Neural cell (in vitro differentiated cells): Measurements from ENCODE around the gene GPC5. TPM values are rescaled to one million over a fixed set of nuclear protein-coding genes. Genes with fewer than 3 reads are reported as not detected.

Source experiments
- H2AFZ ChIP-seq: fragments of 200-600, 300-800 bp; sonication (generic), shearing (Covaris generic); 2 replicates; pipeline ENCODE4 v1.6.0; 2014; ENCODE audit warnings: low read depth, mild to moderate bottlenecking, antibody characterized with exemption, low read length, moderate library complexity
- H3F3A ChIP-seq: fragments of 200-600 bp; shearing (Covaris generic); 2 replicates; pipeline ENCODE4 v1.6.1; 2016; ENCODE audit warnings: mild to moderate bottlenecking, moderate library complexity, mixed read lengths, antibody characterized with exemption, low read length; ENCODE audit not compliant: insufficient read depth, poor library complexity, severe bottlenecking
- H3K27ac ChIP-seq: fragments of 200-600, 300-800 bp; sonication (generic), shearing (Covaris generic); 2 replicates; pipeline ENCODE4 v1.5.1; 2014; ENCODE audit warnings: mild to moderate bottlenecking, low read length, moderate library complexity
- H3K27me3 ChIP-seq: fragments of 300-800, 200-600 bp; sonication (generic), shearing (Covaris generic); 2 replicates; pipeline ENCODE4 v1.6.0; 2014; ENCODE audit warnings: mild to moderate bottlenecking, low read depth, low read length, moderate library complexity; ENCODE audit not compliant: insufficient read depth
- H3K36me3 ChIP-seq: fragments of 300-800, 200-600 bp; sonication (generic), shearing (Covaris generic); 2 replicates; pipeline ENCODE4 v1.5.1; 2014; ENCODE audit warnings: mild to moderate bottlenecking, antibody characterized with exemption, low read length, moderate library complexity; ENCODE audit not compliant: insufficient read depth
- H3K4me2 ChIP-seq: fragments of 300-800, 200-600 bp; sonication (generic), shearing (Covaris generic); 2 replicates; pipeline ENCODE4 v1.6.0; 2014; ENCODE audit warnings: mild to moderate bottlenecking, low read length
- H3K4me3 ChIP-seq: fragments of 300-800, 200-600 bp; sonication (generic), shearing (Covaris generic); 2 replicates; pipeline ENCODE4 v1.5.1; 2014; ENCODE audit warnings: mild to moderate bottlenecking, low read length, moderate library complexity
- H3K79me2 ChIP-seq: fragments of 200-600 bp; shearing (Covaris generic); replicated peaks from 2 replicates; pipeline ENCODE4 v1.6.0; 2014; ENCODE audit warnings: mild to moderate bottlenecking, low read length, moderate library complexity; ENCODE audit not compliant: insufficient read depth
- H3K9ac ChIP-seq: fragments of 300-800, 200-600 bp; sonication (generic), shearing (Covaris generic); 2 replicates; pipeline ENCODE4 v1.6.1; 2016; ENCODE audit warnings: mild to moderate bottlenecking, low read length, mixed read lengths
- H3K9me2 ChIP-seq: fragments of 200-600 bp; shearing (Covaris generic); 2 replicates; pipeline ENCODE4 v1.6.1; 2016; ENCODE audit warnings: mild to moderate bottlenecking, low read length, mixed read lengths; ENCODE audit not compliant: insufficient read depth
- H3K9me3 ChIP-seq: fragments of 200-600, 300-800 bp; sonication (generic), shearing (Covaris generic); 2 replicates; pipeline ENCODE4 v1.6.1; 2016; ENCODE audit warnings: mild to moderate bottlenecking, mixed run types, low read length, moderate library complexity, mixed read lengths
- H4K20me1 ChIP-seq: fragments of 200-600 bp; shearing (Covaris generic); 2 replicates; pipeline ENCODE4 v1.6.1; 2016; ENCODE audit warnings: mild to moderate bottlenecking, mixed run types; ENCODE audit not compliant: insufficient read depth
- CTCF ChIP-seq: fragments of 450-650 bp; IDR thresholded peaks from 2 replicates; pipeline ENCODE4 v1.5.1; 2014; ENCODE audit warnings: antibody characterized with exemption, mild to moderate bottlenecking, moderate library complexity; ENCODE audit not compliant: poor library complexity, severe bottlenecking
- EP300 ChIP-seq: fragments of 450-650 bp; conservative IDR thresholded peaks from 2 replicates; pipeline ENCODE4 v1.6.1; 2014; ENCODE audit warnings: antibody characterized with exemption, mild to moderate bottlenecking, moderate library complexity; ENCODE audit not compliant: poor library complexity, severe bottlenecking
- EZH2 ChIP-seq: fragments of 200-600, 300-800 bp; shearing (Covaris generic), sonication (generic); IDR thresholded peaks from 2 replicates; pipeline ENCODE4 v1.6.1; 2014; ENCODE audit warnings: antibody characterized with exemption, low read length, borderline replicate concordance, mild to moderate bottlenecking; ENCODE audit not compliant: insufficient read depth, poor library complexity, severe bottlenecking
- MXI1 ChIP-seq: fragments of 450-650 bp; conservative IDR thresholded peaks from 2 replicates; pipeline ENCODE4 v1.6.1; 2014; ENCODE audit warnings: antibody characterized with exemption, mild to moderate bottlenecking; ENCODE audit not compliant: poor library complexity, severe bottlenecking
- POLR2AphosphoS5 ChIP-seq: IDR thresholded peaks from 2 replicates; pipeline ENCODE4 v1.6.1; 2012
- RAD21 ChIP-seq: fragments of 450-650 bp; conservative IDR thresholded peaks from 2 replicates; pipeline ENCODE4 v1.6.1; 2014; ENCODE audit warnings: antibody characterized with exemption, mild to moderate bottlenecking, moderate library complexity
- REST ChIP-seq: IDR thresholded peaks from 2 replicates; pipeline ENCODE4 v1.6.1; 2012; ENCODE audit warnings: borderline replicate concordance
- SMC3 ChIP-seq: fragments of 450-650 bp; conservative IDR thresholded peaks from 2 replicates; pipeline ENCODE4 v1.6.1; 2014; ENCODE audit warnings: antibody characterized with exemption, mild to moderate bottlenecking, moderate library complexity; ENCODE audit not compliant: poor library complexity
- TAF1 ChIP-seq: IDR thresholded peaks from 2 replicates; pipeline ENCODE4 v1.6.1; 2012; ENCODE audit warnings: low read depth
- polyA plus RNA-seq: library from polyadenylated mRNA; depleted of rRNA; stranded (reverse); fragments of >200 nt; gene quantifications from 2 replicates; pipeline ENCODE4 v1.2.3, GENCODE V29; 2014

GPC5 gene
- polyA plus RNA-seq, 1 donor from 2014 or later: 5.0 TPM

- no peaks in the 10 kb centered on the region for H3K27me3 ChIP-seq
- no peak overlapping the region for H3K4me2 ChIP-seq
- no peak overlapping the region for H3K9ac ChIP-seq
- no peaks in the 10 kb centered on the region for H3K9me2 ChIP-seq
- no peaks in the 10 kb centered on the region for H3K36me3 ChIP-seq
- no peak overlapping the region for H3K27ac ChIP-seq
- no peaks in the 10 kb centered on the region for H4K20me1 ChIP-seq
- no peaks in the 10 kb centered on the region for H3K9me3 ChIP-seq
- TF ChIP-seq SMC3 (no peak), EP300 (no peak), RAD21 (no peak), EZH2 (no peak), MXI1 (no peak), REST (no peak), CTCF (no peak), POLR2AphosphoS5 (no peak), TAF1 (no peak)
- no peaks in the 10 kb centered on the region for H3K79me2 ChIP-seq
- no peaks in the 10 kb centered on the region for H3F3A ChIP-seq
- no peak overlapping the region for H3K4me3 ChIP-seq
- H2AFZ ChIP-seq: no peak overlapping the region
These were observed 155.2 kb downstream of the GPC5 start for GRCh38 chr13:91553584-91553983.

- TF ChIP-seq CTCF: no peak
- no peak for TF ChIP-seq TAF1
- TF ChIP-seq MXI1: no peak
- no peak for TF ChIP-seq REST
- no peak for TF ChIP-seq POLR2AphosphoS5
- no peak for TF ChIP-seq RAD21
- no peaks in the 10 kb centered on the region for H3F3A ChIP-seq
- H4K20me1 ChIP-seq: no peaks in the 10 kb centered on the region
- H3K9me2 ChIP-seq: no peaks in the 10 kb centered on the region
- no peak overlapping the region for H3K4me2 ChIP-seq
- H3K9me3 ChIP-seq: no peaks in the 10 kb centered on the region
- H2AFZ ChIP-seq: no peak overlapping the region
- H3K9ac ChIP-seq: no peak overlapping the region
- no peaks in the 10 kb centered on the region for H3K79me2 ChIP-seq
- H3K27me3 ChIP-seq: no peaks in the 10 kb centered on the region
- H3K36me3 ChIP-seq: no peaks in the 10 kb centered on the region
- no peak overlapping the region for H3K27ac ChIP-seq
- H3K4me3 ChIP-seq: no peak overlapping the region
These were observed 155.7 kb downstream of the GPC5 start for GRCh38 chr13:91554101-91554500.
